H9 (cell line): ENCODE measurements around the gene DGKG. TPM values are rescaled to one million over a fixed set of nuclear protein-coding genes. Genes with fewer than 3 reads are reported as not detected.

Experiments used
- DNase-seq: peaks from one replicate; pipeline ENCODE4 v3.0.0-alpha.2; 2017
- H2AFZ ChIP-seq: one replicate; pipeline ENCODE4 v1.6.1; 2013; ENCODE audit warnings: mild to moderate bottlenecking, low read length, control low read depth, moderate library complexity
- H2AK5ac ChIP-seq: 2 replicates; pipeline ENCODE4 v1.6.1; 2013; ENCODE audit warnings: low read length, control low read depth, mixed read lengths; ENCODE audit not compliant: insufficient read length
- H2BK120ac ChIP-seq: one replicate; pipeline ENCODE4 v1.6.1; 2013; ENCODE audit warnings: low read depth, mild to moderate bottlenecking, low read length, control low read depth, inconsistent platforms; ENCODE audit not compliant: poor library complexity, severe bottlenecking
- H2BK12ac ChIP-seq: 2 replicates; pipeline ENCODE4 v1.6.1; 2013; ENCODE audit warnings: low read length, control low read depth, mixed read lengths, low read depth; ENCODE audit not compliant: insufficient read length
- H2BK15ac ChIP-seq: 2 replicates; pipeline ENCODE4 v1.6.1; 2013; ENCODE audit warnings: low read depth, low read length, control low read depth
- H2BK20ac ChIP-seq: one replicate; pipeline ENCODE4 v1.6.1; 2013; ENCODE audit warnings: low read depth, mild to moderate bottlenecking, low read length, control low read depth, inconsistent platforms; ENCODE audit not compliant: poor library complexity, severe bottlenecking
- H2BK5ac ChIP-seq: 2 replicates; pipeline ENCODE4 v1.6.1; 2013; ENCODE audit warnings: low read length, control low read depth, mixed read lengths; ENCODE audit not compliant: insufficient read length
- H3K14ac ChIP-seq: 2 replicates; pipeline ENCODE4 v1.6.1; 2013; ENCODE audit warnings: low read length, control low read depth; ENCODE audit not compliant: insufficient read depth
- H3K18ac ChIP-seq: 2 replicates; pipeline ENCODE4 v1.6.1; 2013; ENCODE audit warnings: low read depth, mild to moderate bottlenecking, mixed read lengths, low read length, control low read depth; ENCODE audit not compliant: insufficient read length
- H3K23ac ChIP-seq: 2 replicates; pipeline ENCODE4 v1.6.1; 2013; ENCODE audit warnings: low read length, control low read depth, mixed read lengths, low read depth; ENCODE audit not compliant: insufficient read length
- H3K23me2 ChIP-seq: 2 replicates; pipeline ENCODE4 v1.6.1; 2013; ENCODE audit warnings: low read depth, mild to moderate bottlenecking, mixed read lengths, low read length, control low read depth; ENCODE audit not compliant: insufficient read length, poor library complexity, severe bottlenecking
- H3K27ac ChIP-seq: 2 replicates; pipeline ENCODE4 v1.5.1; 2013; ENCODE audit warnings: low read length, control low read depth, mixed read lengths, low read depth; ENCODE audit not compliant: insufficient read length
- H3K27me3 ChIP-seq: 2 replicates; pipeline ENCODE4 v1.6.1; 2013; ENCODE audit warnings: low read length, control low read depth, inconsistent platforms; ENCODE audit not compliant: insufficient read depth
- H3K4ac ChIP-seq: 2 replicates; pipeline ENCODE4 v1.6.1; 2013; ENCODE audit warnings: low read depth, mild to moderate bottlenecking, control low read depth, inconsistent platforms, low read length, moderate library complexity
- H3K4me1 ChIP-seq: 2 replicates; pipeline ENCODE4 v1.6.1; 2013; ENCODE audit warnings: low read length, control low read depth, inconsistent platforms; ENCODE audit not compliant: insufficient read depth
- H3K4me2 ChIP-seq: 2 replicates; pipeline ENCODE4 v1.6.1; 2013; ENCODE audit warnings: low read length, control low read depth, mixed read lengths; ENCODE audit not compliant: insufficient read length, insufficient read depth
- H3K56ac ChIP-seq: 2 replicates; pipeline ENCODE4 v1.6.1; 2013; ENCODE audit warnings: low read depth, mild to moderate bottlenecking, mixed read lengths, low read length, control low read depth; ENCODE audit not compliant: insufficient read length
- H3K79me1 ChIP-seq: 2 replicates; pipeline ENCODE4 v1.6.1; 2013; ENCODE audit warnings: low read depth, mild to moderate bottlenecking, moderate library complexity, low read length, control low read depth, inconsistent platforms; ENCODE audit not compliant: insufficient read depth, poor library complexity, severe bottlenecking
- H3K79me2 ChIP-seq: 2 replicates; pipeline ENCODE4 v1.6.1; 2013; ENCODE audit warnings: low read length, control low read depth, inconsistent platforms; ENCODE audit not compliant: insufficient read depth
- H3K9ac ChIP-seq: 2 replicates; pipeline ENCODE4 v1.6.1; 2013; ENCODE audit warnings: low read length, control low read depth, mixed read lengths; ENCODE audit not compliant: insufficient read length; ENCODE audit errors: extremely low read depth
- H3K9me3 ChIP-seq: one replicate; pipeline ENCODE4 v1.6.1; 2013; ENCODE audit warnings: low read depth, low read length, inconsistent platforms; ENCODE audit not compliant: control insufficient read depth
- H3T11ph ChIP-seq: one replicate; pipeline ENCODE4 v1.6.1; 2013; ENCODE audit warnings: mild to moderate bottlenecking, low read length, control low read depth, inconsistent platforms
- H4K20me1 ChIP-seq: one replicate; pipeline ENCODE4 v1.6.1; 2013; ENCODE audit not compliant: control insufficient read depth, insufficient read length, insufficient read depth
- H4K5ac ChIP-seq: 2 replicates; pipeline ENCODE4 v1.6.1; 2013; ENCODE audit warnings: low read depth, mild to moderate bottlenecking, mixed read lengths, low read length, control low read depth; ENCODE audit not compliant: insufficient read length
- H4K8ac ChIP-seq: replicated peaks from 2 replicates; pipeline ENCODE4 v1.6.1; 2013; ENCODE audit warnings: low read length, control low read depth, mixed read lengths, low read depth; ENCODE audit not compliant: insufficient read length
- H4K91ac ChIP-seq: 2 replicates; pipeline ENCODE4 v1.6.1; 2013; ENCODE audit warnings: low read depth, mild to moderate bottlenecking, moderate library complexity, mixed read lengths, low read length, control low read depth; ENCODE audit not compliant: insufficient read length
- H3K27ac Mint-ChIP-seq, 3 experiments: 2 replicates in 2 of 3; 3 replicates in 1 of 3; pipeline ENCODE4 v1.8.0; 2020 to 2021; ENCODE audit warnings: mixed read lengths in 3 of 3, mild to moderate bottlenecking in 1 of 3, moderate library complexity in 1 of 3
- H3K27me3 Mint-ChIP-seq: 2 replicates; pipeline ENCODE4 v1.8.0; 2021; ENCODE audit warnings: low read depth, mild to moderate bottlenecking, moderate library complexity, mixed read lengths
- H3K36me3 Mint-ChIP-seq, 3 experiments: 2 replicates in 2 of 3; 3 replicates in 1 of 3; pipeline ENCODE4 v1.8.0; 2020 to 2021; ENCODE audit warnings: low read depth in 3 of 3, mixed read lengths in 3 of 3; ENCODE audit not compliant: insufficient read depth in 1 of 3
- H3K4me1 Mint-ChIP-seq, 2 experiments: 2 replicates each; pipeline ENCODE4 v1.8.0; 2020; ENCODE audit warnings: mixed read lengths in 2 of 2
- H3K4me3 Mint-ChIP-seq, 2 experiments: 2 replicates in 1 of 2; 3 replicates in 1 of 2; pipeline ENCODE4 v1.8.0; 2020 to 2021; ENCODE audit warnings: mild to moderate bottlenecking in 2 of 2, mixed read lengths in 2 of 2, moderate library complexity in 1 of 2
- H3K9me3 Mint-ChIP-seq, 2 experiments: 2 replicates in 1 of 2; 3 replicates in 1 of 2; pipeline ENCODE4 v1.8.0; 2020; ENCODE audit warnings: mild to moderate bottlenecking in 2 of 2, mixed read lengths in 2 of 2, moderate library complexity in 1 of 2
- WGBS: extraction: QIAGEN DNeasy Blood & Tissue Kit; methylation state at CpG from one replicate; pipeline ENCODE4 v1.1.7; 2013; ENCODE audit warnings: missing lambda C conversion rate, low lambda C conversion rate, mixed read lengths; ENCODE audit not compliant: insufficient read length; ENCODE audit errors: extremely low coverage; 5-methylcytosine and 5-hydroxymethylcytosine counted together
- total RNA-seq: library from RNA; stranded (reverse); gene quantifications from 2 replicates; pipeline ENCODE4 v1.2.1, GENCODE V29; 2021
- TF ChIP-seq, protein P1 (sequence below): fragments of 200-600 bp; sonication (generic); conservative IDR thresholded peaks from 3 replicates; pipeline ENCODE4 v1.8.0; 2021; ENCODE audit warnings: antibody characterized with exemption, mild to moderate bottlenecking

DGKG gene
- total RNA-seq, 1 experiment from 2014 or later, result not detected

DNA sequence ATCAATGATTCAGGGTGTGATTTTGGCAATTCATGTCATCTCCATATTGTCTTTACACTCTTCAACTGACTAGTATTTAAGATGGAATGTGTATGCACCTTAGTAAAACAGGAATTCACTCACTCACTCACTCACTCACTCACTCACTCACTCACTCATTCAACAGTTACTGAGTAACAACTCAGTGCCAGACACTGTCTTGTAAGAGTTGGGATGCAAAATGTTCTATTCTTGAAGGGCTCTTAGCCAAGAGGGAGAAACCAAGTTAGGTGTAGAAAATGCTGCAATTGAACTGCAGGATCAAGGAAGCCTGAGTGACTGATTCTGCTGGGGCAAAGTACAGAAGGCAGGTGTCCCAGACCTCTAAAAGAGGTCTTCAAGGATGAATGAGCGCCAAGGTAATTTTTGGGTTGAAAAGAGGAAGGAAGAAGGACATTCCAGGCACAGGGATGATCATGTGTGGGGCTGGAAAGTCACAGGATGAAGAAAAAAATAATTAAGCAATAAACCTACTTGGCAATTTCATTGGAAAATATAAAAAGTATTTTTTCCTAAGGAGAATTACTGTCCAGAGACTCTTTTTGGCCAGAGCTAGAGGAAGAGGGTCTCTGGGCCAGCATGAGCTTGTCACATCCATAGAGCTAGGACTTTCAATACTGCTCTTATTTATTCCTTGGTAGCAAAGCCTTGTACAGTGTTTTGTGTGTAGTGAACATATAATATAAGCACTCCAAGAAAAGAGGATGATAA lies 194.2 kb downstream of the DGKG start:
- H2AFZ ChIP-seq, result no peak overlapping the region
- H2BK15ac ChIP-seq, result no peak overlapping the region
- H4K8ac ChIP-seq, result no peak overlapping the region
- H3T11ph ChIP-seq, result no peak overlapping the region
- TF ChIP-seq, protein P1, sequence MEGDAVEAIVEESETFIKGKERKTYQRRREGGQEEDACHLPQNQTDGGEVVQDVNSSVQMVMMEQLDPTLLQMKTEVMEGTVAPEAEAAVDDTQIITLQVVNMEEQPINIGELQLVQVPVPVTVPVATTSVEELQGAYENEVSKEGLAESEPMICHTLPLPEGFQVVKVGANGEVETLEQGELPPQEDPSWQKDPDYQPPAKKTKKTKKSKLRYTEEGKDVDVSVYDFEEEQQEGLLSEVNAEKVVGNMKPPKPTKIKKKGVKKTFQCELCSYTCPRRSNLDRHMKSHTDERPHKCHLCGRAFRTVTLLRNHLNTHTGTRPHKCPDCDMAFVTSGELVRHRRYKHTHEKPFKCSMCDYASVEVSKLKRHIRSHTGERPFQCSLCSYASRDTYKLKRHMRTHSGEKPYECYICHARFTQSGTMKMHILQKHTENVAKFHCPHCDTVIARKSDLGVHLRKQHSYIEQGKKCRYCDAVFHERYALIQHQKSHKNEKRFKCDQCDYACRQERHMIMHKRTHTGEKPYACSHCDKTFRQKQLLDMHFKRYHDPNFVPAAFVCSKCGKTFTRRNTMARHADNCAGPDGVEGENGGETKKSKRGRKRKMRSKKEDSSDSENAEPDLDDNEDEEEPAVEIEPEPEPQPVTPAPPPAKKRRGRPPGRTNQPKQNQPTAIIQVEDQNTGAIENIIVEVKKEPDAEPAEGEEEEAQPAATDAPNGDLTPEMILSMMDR, result no peak
- H3K36me3 Mint-ChIP-seq, result no peaks in the 10 kb centered on the region
- H3K56ac ChIP-seq, result no peak overlapping the region
- no peaks in the 10 kb centered on the region for H3K9me3 ChIP-seq
- H4K91ac ChIP-seq, result no peak overlapping the region
- H3K4me1 ChIP-seq, result no peaks in the 10 kb centered on the region
- DNase-seq, result no peak
- no peaks in the 10 kb centered on the region for H3K27me3 ChIP-seq
- H2BK20ac ChIP-seq, result no peak overlapping the region
- no CpG with 5 or more reads among the region's 1 CpG for WGBS
- H3K18ac ChIP-seq, result no peak overlapping the region
- no peaks in the 10 kb centered on the region for H4K20me1 ChIP-seq
- H3K23me2 ChIP-seq, result no peaks in the 10 kb centered on the region
- no peak overlapping the region for H3K4me2 ChIP-seq
- H3K4me1 Mint-ChIP-seq, result no peaks in the 10 kb centered on the region
- no peak overlapping the region for H4K5ac ChIP-seq
- H3K79me1 ChIP-seq, result no peaks in the 10 kb centered on the region
- H3K14ac ChIP-seq, result no peak overlapping the region
- no peak overlapping the region for H3K23ac ChIP-seq
- no peak overlapping the region for H3K4ac ChIP-seq
- no peak overlapping the region; a peak in 1 of 7 replicates for H3K27ac Mint-ChIP-seq
- H2BK5ac ChIP-seq, result no peak overlapping the region
- no peak overlapping the region for H3K4me3 Mint-ChIP-seq
- H2BK120ac ChIP-seq, result no peak overlapping the region
- no peak overlapping the region for H3K27ac ChIP-seq
- H3K27me3 Mint-ChIP-seq, result peaks cover 62% of the 10 kb centered on the region
- no peak overlapping the region for H2AK5ac ChIP-seq
- H3K9ac ChIP-seq, result no peak overlapping the region
- no peaks in the 10 kb centered on the region for H3K79me2 ChIP-seq
- no peak overlapping the region for H2BK12ac ChIP-seq
- no peaks in the 10 kb centered on the region for H3K9me3 Mint-ChIP-seq
